HFF-Myc (cell line): ENCODE measurements around the gene BIN1.

Experiments used
- DNase-seq: peaks from one replicate; pipeline ENCODE4 v3.0.0-alpha.2; 2011; ENCODE audit warnings: low read depth; ENCODE audit errors: extremely low read depth
- H3K4me3 ChIP-seq: replicated peaks from 2 replicates; pipeline ENCODE4 v1.5.1; 2011; ENCODE audit warnings: low read depth, mild to moderate bottlenecking, control low read depth, low read length
- CTCF ChIP-seq: IDR thresholded peaks from 2 replicates; pipeline ENCODE4 v1.5.1; 2012; ENCODE audit warnings: mild to moderate bottlenecking, low read depth, low read length, control low read depth; ENCODE audit errors: missing control alignments

The BIN1 gene

GRCh38 chr2:127061375-127062273 lies 45.3 kb downstream of the BIN1 start:
- TF ChIP-seq CTCF: no peak
- H3K4me3 ChIP-seq: no peak overlapping the region

DNA sequence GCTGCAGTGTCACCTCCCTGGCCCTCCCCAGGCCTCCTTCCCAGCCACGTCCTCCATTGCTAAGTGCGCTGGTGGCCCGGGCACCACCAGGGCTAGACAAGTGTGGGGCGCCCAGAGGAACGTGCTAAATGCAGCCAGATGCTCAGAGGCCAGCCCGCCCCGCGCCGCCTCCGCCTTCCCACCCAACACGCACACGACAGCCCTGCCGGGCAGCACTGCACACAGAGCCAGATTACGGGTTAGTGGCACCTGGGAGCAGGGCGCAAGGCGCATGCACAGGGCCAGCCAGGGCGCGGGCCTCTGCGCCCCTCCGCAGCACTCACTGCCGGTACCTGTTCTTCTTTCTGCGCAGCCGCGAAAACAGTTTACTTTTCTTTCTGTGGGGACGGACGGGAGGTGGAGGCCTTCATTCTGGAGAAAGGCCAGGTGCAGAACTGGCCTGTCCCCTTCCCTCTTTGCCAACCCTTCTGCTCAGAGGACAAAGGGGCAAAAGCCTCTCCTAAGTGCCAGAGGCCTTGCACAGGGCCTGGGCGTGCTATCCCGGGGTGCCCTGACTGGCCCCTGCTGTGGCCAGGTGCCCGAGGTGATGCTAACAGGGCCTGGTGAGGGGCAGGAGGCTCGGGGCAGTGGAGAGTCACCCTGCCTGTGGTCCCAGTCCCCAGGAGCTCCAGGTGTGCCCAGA lies 46.5 kb downstream of the BIN1 start:
- no peak overlapping the region for H3K4me3 ChIP-seq
- no peak for DNase-seq

More at GRCh38 chr2:127061375-127062273, 45.3 kb downstream of the BIN1 start:
- DNase-seq: peak; percentile 36

DNA sequence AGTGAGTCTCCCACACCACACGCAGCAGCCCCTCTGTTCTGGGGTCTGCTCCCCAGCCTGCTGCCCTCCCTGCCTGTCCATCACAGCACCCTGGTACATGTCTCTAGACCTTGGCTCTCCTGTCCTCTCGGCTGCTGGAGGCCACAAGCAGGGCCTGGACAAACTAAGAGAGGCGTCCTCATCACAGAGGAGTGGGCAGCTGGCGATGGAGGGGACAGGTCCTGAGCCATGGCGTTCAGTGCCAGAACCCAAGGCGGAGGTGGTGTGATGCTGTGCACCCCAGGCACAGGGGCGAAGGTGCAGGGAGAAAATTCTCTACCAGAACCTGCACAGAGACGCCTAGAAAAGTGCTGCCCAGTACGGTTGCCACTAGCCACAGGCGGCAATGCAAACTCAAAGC lies 47.4 kb downstream of the BIN1 start:
- no peak for TF ChIP-seq CTCF
- no peak for DNase-seq
- H3K4me3 ChIP-seq: no peak overlapping the region

More for the DNA sequence above, 46.5 kb downstream of the BIN1 start:
- TF ChIP-seq CTCF: no peak

- no peak for DNase-seq
- TF ChIP-seq CTCF: no peak
- H3K4me3 ChIP-seq: no peak overlapping the region
Observed at GRCh38 chr2:127058954-127059252, 48.1 kb downstream of the BIN1 start.

GRCh38 chr2:127058246-127058953 lies 48.6 kb downstream of the BIN1 start:
- no peak overlapping the region for H3K4me3 ChIP-seq
- no peak for DNase-seq
- TF ChIP-seq CTCF: no peak

- TF ChIP-seq CTCF: no peak
- no peak for DNase-seq
- H3K4me3 ChIP-seq: no peak overlapping the region
Observed at GRCh38 chr2:127057371-127058245, 49.3 kb downstream of the BIN1 start.
